Panc1 (cell line): ENCODE data around the gene LDLR. TPM values are rescaled to one million over a fixed set of nuclear protein-coding genes. Genes with fewer than 3 reads are reported as not detected.

Experiments used
- ATAC-seq: fragments of 200-7000 bp; cut with Tn5 transposase; 2 replicates; pipeline ENCODE4 v1.9.1; 2020; ENCODE audit warnings: mild to moderate bottlenecking, moderate library complexity
- BruUV-seq: library from RNA; stranded (reverse); fragments of 400-500 nt; replicated peaks from 2 replicates; lab custom pipeline; 2021; lab: Mats Ljungman, UMichigan
- CTCF ChIA-PET: fragments of 300-600 bp; sonication (Branson Sonifier 250); formaldehyde crosslinking; loops from one replicate; lab custom pipeline; 2022; ENCODE audit warnings: antibody characterized with exemption; lab: Charles Lee
- POLR2A ChIA-PET: fragments of 300-600 bp; sonication (Branson Sonifier 250); formaldehyde crosslinking; loops from one replicate; lab custom pipeline; 2022; ENCODE audit warnings: antibody characterized with exemption; lab: Charles Lee
- DNase-seq: peaks from one replicate; pipeline ENCODE4 v3.0.0-alpha.2; 2010; ENCODE audit warnings: low read depth, low spot score
- H3K27ac ChIP-seq: 2 replicates; pipeline ENCODE4 v1.5.1; 2011; ENCODE audit warnings: mild to moderate bottlenecking, low read length, inconsistent platforms
- H3K27me3 ChIP-seq: fragments of 200-500 bp; sonication (Bioruptor generic); 2 replicates; pipeline ENCODE4 v1.6.0; 2014; ENCODE audit warnings: low read length, inconsistent platforms; ENCODE audit not compliant: control insufficient read depth, insufficient read depth
- H3K36me3 ChIP-seq: fragments of 200-500 bp; sonication (Bioruptor generic); 2 replicates; pipeline ENCODE4 v1.5.1; 2014; ENCODE audit warnings: inconsistent platforms, mild to moderate bottlenecking, low read length, moderate library complexity; ENCODE audit not compliant: control insufficient read depth, insufficient read depth
- H3K4me1 ChIP-seq: 2 replicates; pipeline ENCODE4 v1.5.1; 2011; ENCODE audit warnings: inconsistent platforms, mild to moderate bottlenecking, low read length, moderate library complexity; ENCODE audit not compliant: control insufficient read depth, insufficient read depth
- H3K4me3 ChIP-seq, 2 experiments: 2 replicates each; pipeline ENCODE4 v1.5.1; 2011 to 2012; ENCODE audit warnings: low read depth in 2 of 2, low read length in 2 of 2, mild to moderate bottlenecking in 2 of 2, inconsistent platforms in 1 of 2, moderate library complexity in 1 of 2
- H3K9me3 ChIP-seq: fragments of 200-500 bp; sonication (Bioruptor generic); 2 replicates; pipeline ENCODE4 v1.5.1; 2014; ENCODE audit warnings: low read depth, mild to moderate bottlenecking, inconsistent platforms, low read length, moderate library complexity; ENCODE audit not compliant: control insufficient read depth, insufficient read depth
- POLR2AphosphoS5 ChIP-seq: IDR thresholded peaks from 2 replicates; pipeline ENCODE4 v1.6.1; 2012; ENCODE audit warnings: mild to moderate bottlenecking, low read depth, low read length, moderate library complexity
- REST ChIP-seq, 2 experiments: IDR thresholded peaks; 2 replicates each; pipeline ENCODE4 v1.6.1; 2011 to 2012; ENCODE audit warnings: low read depth in 2 of 2, control low read depth in 1 of 2, low read length in 1 of 2, mild to moderate bottlenecking in 1 of 2, moderate library complexity in 1 of 2; ENCODE audit not compliant: insufficient read depth in 1 of 2
- SIN3A ChIP-seq: IDR thresholded peaks from 2 replicates; pipeline ENCODE4 v1.6.1; 2012; ENCODE audit warnings: low read depth, mild to moderate bottlenecking, low read length, moderate library complexity, borderline replicate concordance; ENCODE audit not compliant: insufficient read depth
- TCF7L2 ChIP-seq: IDR thresholded peaks from 2 replicates; pipeline ENCODE4 v1.6.1; 2011; ENCODE audit warnings: mild to moderate bottlenecking, low read depth, low read length, inconsistent platforms
- in situ Hi-C: cut with HindIII; loops from 2 replicates; pipeline ENCODE4 v1.10.0; 2016; ENCODE audit warnings: low sequenced_read_pairs, low pct_unique_long_range_greater_than_20kb
- intact Hi-C: fragments of 100-400 bp; cut with micrococcal nuclease; formaldehyde crosslinking; loops from one replicate; pipeline ENCODE4 v1.10.0; 2022; ENCODE audit not compliant: unreplicated experiment
- total RNA-seq: library from RNA; stranded (reverse); gene quantifications from one replicate; pipeline ENCODE4 v1.2.1, GENCODE V29; 2021; ENCODE audit not compliant: unreplicated experiment
- TF ChIP-seq, protein P1 (sequence below): fragments of 450-650 bp; IDR thresholded peaks from 2 replicates; pipeline ENCODE4 v1.5.1; 2017; ENCODE audit warnings: mild to moderate bottlenecking

Gene LDLR
- total RNA-seq, 1 experiment from 2014 or later: 203 TPM

GRCh38 chr19:11064831-11065303 lies 24.4 kb upstream of the LDLR start:
- DNase-seq (no peak), ATAC-seq (no peak)
- no peaks in the 10 kb centered on the region for H3K9me3 ChIP-seq
- CTCF ChIA-PET: no interaction called here
- TF ChIP-seq POLR2AphosphoS5: no peak
- TF ChIP-seq, protein P1, sequence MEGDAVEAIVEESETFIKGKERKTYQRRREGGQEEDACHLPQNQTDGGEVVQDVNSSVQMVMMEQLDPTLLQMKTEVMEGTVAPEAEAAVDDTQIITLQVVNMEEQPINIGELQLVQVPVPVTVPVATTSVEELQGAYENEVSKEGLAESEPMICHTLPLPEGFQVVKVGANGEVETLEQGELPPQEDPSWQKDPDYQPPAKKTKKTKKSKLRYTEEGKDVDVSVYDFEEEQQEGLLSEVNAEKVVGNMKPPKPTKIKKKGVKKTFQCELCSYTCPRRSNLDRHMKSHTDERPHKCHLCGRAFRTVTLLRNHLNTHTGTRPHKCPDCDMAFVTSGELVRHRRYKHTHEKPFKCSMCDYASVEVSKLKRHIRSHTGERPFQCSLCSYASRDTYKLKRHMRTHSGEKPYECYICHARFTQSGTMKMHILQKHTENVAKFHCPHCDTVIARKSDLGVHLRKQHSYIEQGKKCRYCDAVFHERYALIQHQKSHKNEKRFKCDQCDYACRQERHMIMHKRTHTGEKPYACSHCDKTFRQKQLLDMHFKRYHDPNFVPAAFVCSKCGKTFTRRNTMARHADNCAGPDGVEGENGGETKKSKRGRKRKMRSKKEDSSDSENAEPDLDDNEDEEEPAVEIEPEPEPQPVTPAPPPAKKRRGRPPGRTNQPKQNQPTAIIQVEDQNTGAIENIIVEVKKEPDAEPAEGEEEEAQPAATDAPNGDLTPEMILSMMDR: no peak
- no peak for TF ChIP-seq REST (IDR thresholded peaks at IDR 0.05; ENCODE audit: insufficient read depth in 1 of 2, low read depth in 2 of 2, low read length in 1 of 2)
- no peak for TF ChIP-seq TCF7L2
- no peak for TF ChIP-seq SIN3A
- no TSS peak for BruUV-seq
- no peaks in the 10 kb centered on the region for H3K4me1 ChIP-seq
- intact Hi-C loops (no loop called here), in situ Hi-C loops (no loop called here)
- H3K27ac ChIP-seq: no peak overlapping the region
- H3K4me3 ChIP-seq: no peak overlapping the region
- POLR2A ChIA-PET: interaction anchor here (0.7 kb wide), 1 partner anchor 76 kb away, joined by 4 read pairs; no protein-coding TSS in a partner anchor
- no peaks in the 10 kb centered on the region for H3K27me3 ChIP-seq
- H3K36me3 ChIP-seq: no peaks in the 10 kb centered on the region

GRCh38 chr19:11066326-11066725 lies 22.9 kb upstream of the LDLR start:
- TF ChIP-seq, protein P1: no peak
- TF ChIP-seq SIN3A: no peak
- TF ChIP-seq TCF7L2: no peak
- no peak for TF ChIP-seq REST (IDR thresholded peaks at IDR 0.05; ENCODE audit: insufficient read depth in 1 of 2, low read depth in 2 of 2, low read length in 1 of 2)
- TF ChIP-seq POLR2AphosphoS5: no peak
- no peak overlapping the region for H3K27ac ChIP-seq
- H3K36me3 ChIP-seq: no peaks in the 10 kb centered on the region
- no peaks in the 10 kb centered on the region for H3K27me3 ChIP-seq
- ATAC-seq (no peak), DNase-seq (no peak)
- H3K4me1 ChIP-seq: no peaks in the 10 kb centered on the region
- intact Hi-C loops (no loop called here), in situ Hi-C loops (no loop called here)
- ChIA-PET POLR2A (no interaction called here), CTCF (no interaction called here)
- H3K4me3 ChIP-seq: no peak overlapping the region
- no TSS peak for BruUV-seq
- no peaks in the 10 kb centered on the region for H3K9me3 ChIP-seq
